UCSD-AML1 (cell line): ENCODE measurements around the gene CYB561D1.

Experiments used
- DNase-seq: peaks from one replicate; lab custom pipeline; 2025; ENCODE audit not compliant: unreplicated experiment; lab: John Stamatoyannopoulos, UW

The CYB561D1 gene

DNA sequence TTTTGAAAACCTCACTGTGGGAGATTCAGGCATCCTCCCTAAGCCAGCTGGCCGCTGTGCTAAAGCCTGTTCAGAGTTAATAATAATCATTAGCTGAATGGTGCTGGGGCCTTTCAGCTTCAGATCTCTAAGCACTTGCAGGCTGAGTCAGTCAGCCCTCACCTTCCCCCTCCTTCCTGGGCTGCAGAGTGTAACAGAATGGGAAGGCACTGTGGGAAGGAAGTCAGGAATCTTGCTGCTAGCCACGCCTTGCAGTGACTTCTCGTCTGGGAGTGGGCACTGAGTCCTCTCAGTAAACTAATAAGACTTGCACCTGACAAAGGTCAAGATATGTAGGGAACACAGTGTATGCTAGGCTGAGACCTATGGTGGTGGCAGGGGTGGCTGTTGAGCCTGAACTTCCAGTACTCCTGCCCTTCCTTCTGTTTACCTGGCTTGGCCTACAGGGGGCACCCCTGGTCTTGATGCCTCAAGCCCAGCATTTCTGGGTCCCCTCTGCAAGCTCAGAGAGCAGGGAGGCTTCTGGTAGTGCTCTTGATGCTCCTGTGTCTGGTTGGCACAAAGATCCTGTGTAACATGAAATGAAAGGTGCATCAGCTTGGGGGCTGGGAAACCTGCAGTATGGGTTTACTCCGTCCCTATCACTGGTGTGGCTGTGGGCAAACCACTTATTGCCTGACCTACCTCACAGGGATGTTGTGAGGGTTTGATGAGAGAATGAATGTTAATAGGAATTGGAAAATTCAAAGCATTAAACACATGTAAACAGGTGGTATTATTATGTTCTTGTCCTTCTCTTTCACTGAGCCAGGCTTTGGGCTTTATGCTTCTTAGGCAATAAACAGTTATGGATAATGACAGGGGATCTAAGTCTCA lies 6.0 kb downstream of the CYB561D1 start:
- peak; percentile 73 for DNase-seq

DNA sequence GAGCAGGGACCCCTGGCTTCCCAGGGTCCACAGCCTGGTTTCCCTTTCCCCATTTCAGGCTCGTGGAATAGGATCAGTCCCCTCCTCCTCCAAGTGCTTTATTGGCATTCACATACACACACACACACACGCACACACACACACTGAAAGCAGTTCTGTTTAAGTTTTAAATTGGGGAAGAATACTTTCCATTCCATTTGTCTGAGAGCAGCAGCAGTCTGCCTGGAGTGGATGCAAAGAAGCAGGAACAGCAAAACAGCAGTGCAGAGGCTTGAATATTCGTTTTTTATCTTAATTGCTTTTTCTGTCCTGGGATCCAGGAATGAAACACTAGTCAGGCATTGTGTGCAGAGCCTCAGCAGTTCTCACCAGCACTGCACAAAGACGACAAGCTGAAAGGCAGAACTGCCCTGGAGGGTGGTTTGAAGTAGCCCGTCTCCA lies 7.1 kb downstream of the CYB561D1 start:
- no peak for DNase-seq

DNA sequence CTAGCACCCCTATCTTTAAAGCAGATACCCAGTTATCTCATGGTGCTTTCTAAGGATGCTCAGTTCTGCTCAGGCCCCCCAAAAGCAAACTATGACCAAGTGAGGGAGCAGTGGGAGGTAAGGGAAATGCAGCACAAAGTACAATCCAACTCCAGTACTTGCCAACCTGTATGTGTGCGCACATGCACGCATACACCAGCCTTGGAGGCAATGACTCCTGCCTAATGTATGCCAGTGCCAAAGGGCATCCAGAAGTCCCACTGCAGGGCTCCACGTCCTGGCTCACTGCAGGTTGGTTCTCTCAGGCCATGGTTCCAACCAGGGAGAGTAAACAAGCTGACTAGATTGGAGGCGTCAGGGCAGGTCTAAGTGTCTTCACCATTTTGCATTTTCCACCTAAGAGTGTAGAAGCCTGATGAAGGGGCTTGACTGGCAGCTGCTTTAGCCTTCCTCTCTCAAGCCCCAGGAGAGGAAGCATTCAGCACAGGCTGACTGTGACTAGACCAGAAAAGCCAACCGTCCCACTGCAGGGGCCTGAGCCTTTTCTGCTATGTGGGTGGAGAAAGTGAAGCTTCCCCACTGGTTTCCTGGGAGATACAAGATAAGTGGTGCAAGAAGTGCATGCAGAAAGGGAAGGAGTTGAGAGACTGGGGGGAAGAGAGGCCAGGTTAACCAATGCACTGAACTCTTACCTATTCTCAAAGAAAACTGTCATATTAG lies 7.9 kb downstream of the CYB561D1 start:
- DNase-seq: peak; percentile 53

DNA sequence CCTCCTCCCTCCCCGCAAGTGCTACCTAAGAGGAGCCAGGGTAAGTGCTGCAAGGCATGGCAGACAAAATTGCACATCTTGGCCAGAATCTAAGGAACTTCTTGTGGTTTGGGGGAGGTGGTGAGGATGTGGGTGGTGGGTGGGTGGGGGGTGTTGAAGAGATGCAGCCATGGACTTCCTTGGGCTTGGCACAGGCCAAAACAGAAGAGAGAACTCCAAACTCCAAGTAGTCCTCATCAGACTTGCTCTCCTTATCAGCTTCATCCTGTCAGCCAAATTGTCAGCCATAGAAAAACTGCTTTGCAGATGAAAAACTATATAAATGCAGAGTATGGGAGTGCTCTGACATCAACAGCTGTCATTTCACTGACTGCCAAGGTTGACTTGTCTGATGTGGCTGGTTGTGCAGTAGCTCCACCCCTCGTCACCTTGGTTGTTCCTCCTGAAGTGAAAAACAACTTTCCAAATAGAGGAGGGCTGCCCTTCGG lies 8.5 kb downstream of the CYB561D1 start:
- peak; percentile 53 for DNase-seq

DNA sequence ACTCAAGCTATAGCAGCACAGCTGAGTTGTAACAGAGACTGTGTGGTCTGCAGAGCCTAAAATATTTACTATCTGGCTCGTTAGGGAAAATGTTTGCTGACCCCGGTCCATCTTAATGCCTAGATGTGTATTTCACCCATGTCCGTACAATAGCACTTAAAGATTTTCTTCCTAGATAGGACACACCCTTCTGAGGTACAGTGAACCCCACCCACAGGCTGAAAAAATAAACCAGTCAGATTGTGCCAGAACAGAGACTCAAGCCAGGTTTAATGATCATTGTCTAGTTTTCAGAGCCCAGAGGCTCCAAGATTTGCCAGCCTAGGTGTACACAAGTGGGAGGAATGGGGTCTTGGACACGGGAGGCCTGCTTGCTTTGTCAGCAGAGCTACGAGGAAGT lies 10.0 kb downstream of the CYB561D1 start:
- DNase-seq: no peak

DNA sequence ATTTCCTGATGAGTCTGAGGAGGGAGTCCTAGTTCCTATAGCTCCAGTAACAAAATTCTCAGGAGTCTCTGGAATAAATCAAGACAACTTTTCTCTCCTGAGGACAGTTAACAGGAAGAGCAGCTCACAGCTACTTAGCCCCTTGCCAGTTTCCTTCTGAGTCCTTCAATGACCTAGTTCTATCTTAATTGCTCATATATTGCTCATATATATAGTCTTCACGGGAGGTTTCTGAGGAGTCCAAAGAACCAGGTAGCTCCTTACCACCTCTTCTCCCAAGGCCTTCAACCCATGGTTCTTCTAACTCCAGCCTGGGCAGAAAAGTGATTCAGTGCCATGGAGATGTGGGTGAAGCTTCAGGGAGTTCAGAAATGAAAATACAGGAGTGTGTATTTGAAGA lies 11.1 kb downstream of the CYB561D1 start:
- no peak for DNase-seq

DNA sequence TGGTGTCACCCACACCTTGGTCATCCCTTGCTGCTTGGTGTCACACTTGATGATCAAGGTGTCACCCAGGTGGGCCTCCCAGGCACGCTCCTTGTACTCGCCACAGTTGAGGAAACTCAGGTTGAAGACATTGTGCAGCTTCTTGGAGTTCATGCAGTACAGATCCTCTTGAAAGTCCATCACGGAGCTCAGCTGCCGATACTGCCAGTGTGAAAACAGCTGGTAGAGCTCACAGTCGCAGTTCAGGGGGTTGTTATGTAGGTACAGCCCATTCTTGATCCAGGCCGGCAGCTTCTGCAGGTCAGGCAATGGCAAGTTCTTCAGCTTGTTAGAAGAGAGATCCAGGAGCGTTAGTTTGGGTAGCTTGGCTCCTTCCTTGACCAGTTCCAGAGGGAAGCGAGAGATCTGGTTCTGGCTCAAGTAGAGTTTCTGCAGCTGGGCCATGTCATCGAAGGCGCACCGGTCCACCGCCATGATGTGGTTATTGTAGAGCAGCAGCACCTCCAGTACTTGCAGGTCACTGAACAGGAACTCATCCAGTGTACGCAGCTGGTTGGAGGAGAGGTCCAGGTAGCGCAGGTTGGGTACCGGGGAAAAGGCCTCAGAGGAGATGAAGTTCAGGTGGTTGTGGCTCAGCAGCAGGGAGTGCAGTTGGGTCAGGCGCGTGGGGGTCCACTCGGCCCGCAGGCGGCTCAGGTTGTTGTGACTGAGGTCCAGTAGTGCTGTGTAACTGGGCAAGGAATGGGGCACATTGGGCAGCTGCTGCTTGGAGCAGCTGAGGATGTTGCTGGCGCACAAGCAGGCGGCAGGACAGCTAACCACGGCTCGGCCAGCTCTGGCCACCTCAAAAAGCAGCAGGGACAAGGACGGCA lies 14.3 kb downstream of the CYB561D1 start:
- DNase-seq: no peak

DNA sequence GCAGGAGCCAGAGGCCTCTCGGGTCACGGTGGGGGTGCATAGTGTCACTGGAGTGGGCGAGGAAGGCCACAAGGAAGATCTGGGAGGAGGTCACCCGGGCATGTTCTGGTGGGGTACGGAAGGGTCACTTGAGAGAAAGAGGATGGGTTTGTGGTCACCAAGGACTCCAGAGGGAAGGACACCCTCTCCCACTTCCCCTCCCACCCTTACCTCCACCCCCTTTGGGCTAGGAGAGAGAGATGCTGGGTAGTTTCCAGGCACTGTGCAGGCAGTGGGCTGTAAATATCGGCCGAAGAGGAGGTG lies 14.9 kb downstream of the CYB561D1 start:
- no peak for DNase-seq

DNA sequence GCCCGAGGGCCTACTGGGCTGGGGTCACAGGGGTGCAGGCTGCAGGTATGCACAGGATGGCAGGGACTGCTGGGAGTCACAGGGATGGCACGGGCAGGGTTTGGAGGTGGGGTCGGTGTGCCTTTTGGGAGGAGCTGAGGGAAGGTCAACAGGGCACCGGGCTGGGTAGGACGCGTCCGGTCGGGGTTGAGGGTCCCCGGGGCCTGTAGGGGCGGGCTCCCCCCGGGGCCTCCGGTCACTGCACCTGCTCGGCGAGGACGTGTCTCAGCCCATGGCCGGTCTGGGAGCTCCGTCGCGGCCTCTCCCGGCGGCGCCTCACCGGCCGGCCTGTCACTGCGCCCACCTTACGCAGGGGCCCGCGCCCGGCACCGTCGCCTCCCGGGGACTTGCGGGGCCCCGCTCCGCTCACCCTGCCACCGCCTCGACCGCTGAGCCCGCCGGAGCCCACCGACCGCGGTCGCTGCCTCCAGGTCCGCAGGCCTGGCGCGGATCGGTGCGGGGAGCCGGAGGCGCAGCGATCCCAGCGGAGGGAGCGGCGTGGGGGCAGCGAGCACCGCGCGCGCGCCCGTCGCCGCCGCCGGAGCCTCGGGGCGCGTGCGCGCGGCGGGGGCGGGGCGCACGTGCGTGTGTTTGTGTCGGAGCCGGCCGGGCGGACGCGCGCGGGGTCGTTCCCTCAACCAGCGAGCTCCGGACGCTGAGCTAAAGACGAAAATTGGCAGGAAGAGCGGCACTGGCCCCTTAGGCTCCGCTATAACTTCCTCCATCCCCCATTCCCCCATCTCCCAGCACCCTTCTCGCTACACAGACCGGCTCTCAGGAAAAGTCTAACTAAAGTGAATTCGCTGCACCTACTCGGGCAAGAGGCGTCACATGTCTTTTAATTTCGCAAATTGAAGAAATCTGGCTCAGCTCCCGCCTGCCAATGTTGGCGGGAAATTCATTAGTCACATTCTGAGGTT lies 15.6 kb downstream of the CYB561D1 start, which contains the start of gene AMIGO1:
Gene AMIGO1, minus strand, starts transcription at position 552 of the 959 bp plus-strand sequence. CDS start 815 bp downstream, outside the sequence.
- no peak for DNase-seq

DNA sequence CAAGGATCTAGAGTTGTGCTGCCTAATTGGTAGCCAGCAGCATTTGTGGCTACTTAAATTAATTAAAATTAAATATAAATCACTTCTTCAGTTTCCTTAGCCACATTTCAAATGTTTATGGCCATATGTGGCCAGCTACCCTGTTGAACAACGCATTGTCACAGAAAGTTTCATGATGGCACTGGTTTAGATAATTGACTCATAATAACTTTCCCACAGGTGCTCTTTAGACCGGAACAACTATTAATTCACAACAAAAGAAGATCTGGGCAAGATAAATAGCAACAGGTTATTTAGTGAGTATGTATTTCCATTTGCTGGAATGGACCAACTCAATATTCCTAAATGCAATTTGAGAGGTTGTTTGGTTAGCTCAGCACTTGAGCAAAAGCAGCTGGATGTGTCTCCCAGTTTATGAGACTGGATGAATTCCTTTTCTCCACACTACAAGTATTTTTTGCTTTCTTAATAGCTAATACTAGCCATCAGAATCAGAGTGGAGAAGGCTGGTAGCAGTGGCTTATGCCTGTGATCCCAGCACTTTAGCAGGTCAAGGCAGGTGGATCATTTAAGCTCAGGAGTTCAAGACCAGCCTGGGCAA lies 19.3 kb downstream of the CYB561D1 start:
- DNase-seq: no peak

DNA sequence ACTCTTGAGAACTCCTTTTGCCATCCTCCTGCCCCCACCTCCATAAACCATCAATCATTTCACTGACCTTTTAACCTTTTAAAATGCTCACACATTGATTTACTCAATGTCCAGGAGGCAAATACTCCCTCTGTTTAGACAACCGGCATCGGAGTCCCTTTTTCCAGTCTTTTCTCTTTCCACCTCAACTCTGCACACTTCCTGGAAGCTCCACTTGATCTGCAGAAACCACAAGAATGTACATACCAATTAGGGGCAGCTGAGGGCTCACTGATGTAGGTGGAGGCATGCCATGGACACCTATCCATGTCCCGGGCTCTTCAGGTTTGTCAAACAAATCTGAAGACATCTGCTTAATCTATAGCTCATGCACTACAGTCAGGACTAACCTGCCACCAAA lies 21.0 kb downstream of the CYB561D1 start:
- DNase-seq: no peak

DNA sequence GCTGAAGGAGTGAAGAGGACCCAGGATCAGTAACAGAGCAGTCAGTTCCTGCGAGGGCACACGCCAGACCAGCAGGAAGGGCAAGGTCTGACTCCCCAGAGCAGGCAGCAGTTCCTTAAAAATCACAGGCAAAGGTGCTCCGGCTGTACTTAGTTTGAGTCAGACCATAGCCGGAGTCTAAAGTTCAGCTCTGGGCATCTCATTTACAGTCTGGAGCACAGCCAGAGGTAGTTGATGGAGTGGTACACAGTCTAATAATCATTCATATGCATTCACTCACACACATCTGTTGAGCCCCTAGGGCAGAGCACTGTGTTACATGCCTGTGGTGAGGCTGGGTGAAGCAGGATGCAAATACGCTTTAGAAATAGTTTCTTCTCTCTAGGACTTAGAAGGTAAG lies 23.0 kb downstream of the CYB561D1 start:
- DNase-seq: no peak

DNA sequence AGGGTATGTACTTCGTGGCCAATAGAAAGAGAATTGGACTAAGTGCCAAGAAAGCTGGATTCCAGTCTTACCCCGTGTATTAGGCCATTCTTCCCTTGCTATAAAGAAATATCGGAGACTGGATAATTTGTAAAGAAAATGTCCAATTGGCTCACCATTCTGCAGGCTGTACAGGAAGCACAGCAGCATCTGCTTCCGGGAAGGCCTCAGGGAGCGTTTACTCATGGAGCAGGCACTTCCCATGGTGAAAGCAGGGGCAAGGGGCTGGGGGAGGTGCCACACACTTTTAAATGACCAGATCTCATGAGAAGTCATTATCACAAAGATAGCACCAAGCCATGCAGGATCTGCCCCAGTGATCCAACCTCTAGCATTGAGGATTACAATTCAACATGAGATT lies 23.4 kb downstream of the CYB561D1 start:
- DNase-seq: no peak

DNA sequence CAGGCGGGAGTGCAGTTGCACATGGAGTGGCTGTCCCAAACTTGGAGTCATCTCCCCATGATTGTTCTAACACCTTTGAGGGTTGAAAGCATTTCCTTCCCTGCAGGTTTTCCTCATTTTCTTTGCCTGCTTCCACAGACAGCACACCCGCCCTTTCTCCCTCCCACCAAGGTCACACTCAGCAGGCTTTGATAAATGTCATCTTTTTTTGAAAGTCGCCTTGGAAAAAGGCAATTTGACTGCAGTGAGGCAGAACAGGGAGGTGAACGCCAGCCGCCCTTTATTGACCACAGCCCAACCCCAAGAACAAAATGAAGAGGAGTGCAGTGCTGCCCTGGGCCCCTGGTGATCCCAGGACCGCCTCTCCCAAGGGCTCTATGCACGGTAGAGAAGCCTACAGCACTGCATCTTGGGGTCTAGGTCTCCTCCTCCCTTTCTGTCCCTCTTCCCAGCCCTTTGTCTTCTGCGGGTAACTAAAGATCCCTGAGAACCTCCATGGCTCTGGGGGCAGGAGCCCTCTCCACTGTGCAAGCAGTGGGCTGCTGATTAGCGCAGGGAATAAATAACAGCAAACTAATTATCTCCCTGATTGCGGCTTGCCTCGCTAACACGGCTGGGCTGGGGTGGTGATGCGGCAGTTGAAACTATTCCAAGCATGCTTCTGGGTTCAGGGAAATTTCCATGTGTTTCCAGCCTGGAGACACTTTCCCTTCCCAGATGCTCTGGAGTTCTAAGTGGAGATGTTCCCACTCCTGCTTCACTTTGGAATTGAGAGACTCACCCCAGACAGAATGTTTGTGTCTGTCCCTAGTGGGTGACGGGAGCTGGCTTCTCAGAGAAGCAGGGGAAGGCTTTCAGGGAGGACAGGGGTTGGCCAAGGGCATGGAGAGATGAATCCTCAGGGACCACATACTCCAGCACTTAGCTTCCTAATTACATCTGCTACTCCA lies 27.4 kb downstream of the CYB561D1 start:
- DNase-seq: no peak

DNA sequence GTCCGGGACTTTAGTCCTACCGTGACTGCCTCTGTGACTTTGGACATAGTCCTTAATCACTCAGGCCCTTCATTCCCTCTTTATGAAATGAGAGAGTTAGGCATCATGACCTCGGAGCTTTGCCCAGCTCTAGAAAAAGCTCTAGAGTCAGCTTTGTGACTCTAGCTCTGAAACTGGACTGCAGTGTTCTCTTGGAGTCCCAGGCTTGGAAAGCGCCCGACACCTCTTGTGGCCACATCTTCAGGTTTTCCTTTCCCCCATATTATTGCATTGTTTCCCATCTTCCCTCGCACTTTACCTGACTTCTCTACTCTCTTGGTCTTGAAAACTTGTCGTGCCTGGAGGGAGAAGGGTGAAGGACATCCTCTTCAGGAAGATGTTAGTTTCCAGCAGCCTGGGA lies 28.1 kb downstream of the CYB561D1 start:
- DNase-seq: no peak

DNA sequence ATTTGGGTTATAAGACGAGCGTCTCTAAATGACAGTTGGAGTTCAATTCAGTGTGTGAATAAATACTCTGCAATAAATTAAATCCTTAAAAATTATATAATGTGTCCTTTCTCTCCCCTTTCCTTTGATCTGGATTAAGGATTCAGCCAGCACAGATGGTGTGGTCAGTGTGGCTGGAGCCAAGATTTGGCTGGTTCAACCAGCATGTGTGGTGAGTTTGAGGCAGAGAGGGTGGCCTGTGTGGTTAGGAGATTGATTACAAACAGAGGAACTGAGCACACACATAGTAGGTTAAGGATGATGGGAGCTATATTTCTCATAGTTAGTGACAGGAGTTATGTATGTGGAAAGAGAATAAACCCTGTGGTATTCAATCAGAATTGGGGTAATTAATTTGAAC lies 29.8 kb downstream of the CYB561D1 start:
- no peak for DNase-seq

DNA sequence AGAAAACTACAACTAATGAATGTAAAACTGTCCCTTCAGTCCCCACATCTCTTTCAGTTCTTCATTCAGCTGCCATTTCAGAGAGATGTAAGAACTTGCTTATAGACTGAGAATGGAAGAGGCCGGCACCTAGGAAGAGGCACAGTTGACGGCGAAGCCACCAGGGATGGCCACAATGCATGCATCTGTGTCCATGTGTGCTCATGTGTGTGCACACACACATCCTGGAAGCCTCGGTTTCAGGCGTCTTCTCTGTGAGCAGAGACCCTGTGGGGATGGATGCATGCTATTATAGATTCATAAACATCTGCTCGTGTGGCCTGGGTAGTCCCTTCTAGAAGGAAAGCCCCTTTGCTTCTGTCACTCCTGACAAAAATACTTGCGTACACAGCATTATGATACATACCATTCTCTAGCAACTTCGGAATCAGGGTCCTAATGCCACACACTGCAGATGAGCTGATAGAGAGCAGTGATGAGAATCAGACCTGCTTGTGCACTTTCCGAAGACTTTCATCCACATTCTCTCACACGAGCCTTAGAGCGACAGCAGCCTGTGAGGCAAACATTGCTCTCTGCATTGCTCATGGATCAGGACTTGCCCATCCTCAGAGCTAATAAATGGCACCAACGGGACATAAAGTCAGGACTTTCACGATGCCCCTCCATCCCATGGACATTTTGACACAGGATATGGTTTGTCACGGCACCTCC lies 33.4 kb downstream of the CYB561D1 start:
- DNase-seq: no peak
